ENCODE data around the gene SLC4A1.

DNA sequence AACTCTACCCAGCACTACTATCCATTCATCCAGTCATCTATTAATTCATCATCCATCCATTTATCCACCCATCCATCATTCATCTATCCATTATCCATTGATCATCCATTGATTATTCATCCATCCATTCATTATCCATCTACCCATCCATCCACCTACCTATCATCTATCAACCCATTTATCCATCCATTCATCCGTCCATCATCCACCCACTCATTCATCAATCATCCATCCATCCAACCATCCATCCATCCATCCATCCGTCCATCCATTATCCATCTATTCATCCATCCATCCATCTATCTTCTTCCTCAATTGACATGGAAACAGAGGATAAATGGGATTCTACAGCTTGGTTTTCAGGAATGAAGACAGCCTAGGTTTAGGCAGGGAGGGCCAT lies 12.0 kb downstream of the SLC4A1 start:
- TF ChIP-seq POLR2A (IDR thresholded peaks at IDR 0.05) (no peak), CTCF (IDR thresholded peaks at IDR 0.05) (no peak)
